ENCODE measurements around the gene TNIK.
A peak's percentile ranks its signal among the peaks of the same experiment; 100 is the strongest.

Gene TNIK

GRCh38 chr3:171375666-171376595 is 84.3 kb downstream of the TNIK start:
- Histone ChIP-seq H3K4me3 (ENCODE audit: low read depth, low read length) (no peak overlapping the region), H3K9me3 (ENCODE audit: control insufficient read depth, low read length) (no peaks in the 10 kb centered on the region), H3K9ac (no peak overlapping the region), H3K36me3 (ENCODE audit: control insufficient read depth, insufficient read depth, low read length) (no peaks in the 10 kb centered on the region), H3K4me1 (peaks cover 16% of the 10 kb centered on the region), H3K27ac (peak overlapping the region; percentile 24), H3K27me3 (ENCODE audit: control insufficient read depth, insufficient read depth, low read length) (no peaks in the 10 kb centered on the region), H3K79me2 (no peaks in the 10 kb centered on the region), H2AFZ (peak overlapping the region; percentile 24), H3K4me2 (ENCODE audit: low read length) (no peak overlapping the region)
- no peak for TF ChIP-seq CTCF (IDR thresholded peaks at IDR 0.05)

GRCh38 chr3:171374661-171375285 is 85.4 kb downstream of the TNIK start:
- no peaks in the 10 kb centered on the region for H3K36me3 ChIP-seq (ENCODE audit: control insufficient read depth, insufficient read depth, low read length)
- no peak overlapping the region for H3K4me2 ChIP-seq (ENCODE audit: low read length)
- H3K4me3 ChIP-seq (ENCODE audit: low read depth, low read length) = no peak overlapping the region
- H3K27me3 ChIP-seq (ENCODE audit: control insufficient read depth, insufficient read depth, low read length) = no peaks in the 10 kb centered on the region
- no peak overlapping the region for H3K27ac ChIP-seq
- H2AFZ ChIP-seq = no peak overlapping the region
- TF ChIP-seq CTCF (IDR thresholded peaks at IDR 0.05) = no peak
- peaks cover 8% of the 10 kb centered on the region for H3K4me1 ChIP-seq
- H3K79me2 ChIP-seq = no peaks in the 10 kb centered on the region
- no peak overlapping the region for H3K9ac ChIP-seq
- no peaks in the 10 kb centered on the region for H3K9me3 ChIP-seq (ENCODE audit: control insufficient read depth, low read length)

GRCh38 chr3:171374260-171374659 is 85.9 kb downstream of the TNIK start:
- Histone ChIP-seq H3K9ac (no peak overlapping the region), H3K27ac (no peak overlapping the region), H2AFZ (no peak overlapping the region), H3K4me3 (ENCODE audit: low read depth, low read length) (no peak overlapping the region), H3K4me1 (peaks cover 8% of the 10 kb centered on the region), H3K36me3 (ENCODE audit: control insufficient read depth, insufficient read depth, low read length) (no peaks in the 10 kb centered on the region), H3K4me2 (ENCODE audit: low read length) (no peak overlapping the region), H3K27me3 (ENCODE audit: control insufficient read depth, insufficient read depth, low read length) (no peaks in the 10 kb centered on the region), H3K79me2 (no peaks in the 10 kb centered on the region), H3K9me3 (ENCODE audit: control insufficient read depth, low read length) (no peaks in the 10 kb centered on the region)
- TF ChIP-seq CTCF (IDR thresholded peaks at IDR 0.05) = no peak

GRCh38 chr3:171373711-171374110 is 86.5 kb downstream of the TNIK start:
- Histone ChIP-seq H3K27ac (no peak overlapping the region), H3K36me3 (ENCODE audit: control insufficient read depth, insufficient read depth, low read length) (no peaks in the 10 kb centered on the region), H3K27me3 (ENCODE audit: control insufficient read depth, insufficient read depth, low read length) (no peaks in the 10 kb centered on the region), H3K4me3 (ENCODE audit: low read depth, low read length) (no peak overlapping the region), H3K4me1 (peaks cover 8% of the 10 kb centered on the region), H3K9me3 (ENCODE audit: control insufficient read depth, low read length) (no peaks in the 10 kb centered on the region), H3K79me2 (no peaks in the 10 kb centered on the region), H3K4me2 (ENCODE audit: low read length) (no peak overlapping the region), H3K9ac (no peak overlapping the region), H2AFZ (no peak overlapping the region)
- no peak for TF ChIP-seq CTCF (IDR thresholded peaks at IDR 0.05)
